GM18505 (cell line): Measurements from ENCODE around the gene GIMAP6.
"Not testable (repeated sequence)": the region's sequence is repeated elsewhere in the genome, so short reads cannot be mapped to it uniquely, and the experiment has no call there.

Experiments
- ATAC-seq: cut with Tn5 transposase; IDR thresholded peaks from one replicate; pipeline ENCODE4 v1.9.1; 2021; ENCODE audit not compliant: unreplicated experiment
- POLR2A ChIP-seq: IDR thresholded peaks from 4 replicates; pipeline ENCODE4 v1.6.1; 2011; ENCODE audit warnings: borderline replicate concordance; ENCODE audit not compliant: insufficient read depth, insufficient read length; ENCODE audit errors: extremely low read depth

The GIMAP6 gene

GRCh38 chr7:150580638-150581394, 51.4 kb downstream of the GIMAP6 start:
- TF ChIP-seq POLR2A: no peak
- ATAC-seq: no peak

DNA sequence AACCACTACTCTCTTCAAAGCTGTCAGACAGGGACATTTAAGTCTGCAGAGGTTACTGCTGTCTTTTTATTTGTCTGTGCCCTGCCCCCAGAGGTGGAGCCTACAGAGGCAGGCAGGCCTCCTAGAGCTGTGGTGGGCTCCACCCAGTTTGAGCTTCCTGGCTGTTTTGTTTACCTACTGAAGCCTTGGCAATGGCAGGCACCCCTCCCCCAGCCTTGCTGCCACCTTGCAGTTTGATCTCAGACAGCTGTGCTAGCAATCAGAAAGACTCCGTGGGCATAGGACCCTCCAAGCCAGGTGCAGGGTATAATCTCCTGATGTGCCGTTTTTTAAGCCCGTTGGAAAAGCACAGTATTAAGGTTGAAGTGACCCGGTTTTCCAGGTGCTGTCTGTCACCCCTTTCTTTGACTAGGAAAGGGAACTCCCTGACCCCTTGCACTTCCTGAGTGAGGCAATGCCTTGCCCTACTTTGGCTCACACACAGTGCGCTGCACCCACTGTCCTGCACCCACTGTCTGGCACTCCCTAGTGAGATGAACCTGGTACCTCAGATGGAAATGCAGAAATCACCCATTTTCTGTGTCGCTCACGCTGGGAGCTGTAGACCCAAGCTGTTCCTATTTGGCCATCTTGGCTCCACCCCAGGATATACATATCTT, 52.1 kb downstream of the GIMAP6 start:
- ATAC-seq: not testable (repeated sequence)
